ENCODE data around the gene ZBTB8B. TPM values are rescaled to one million over a fixed set of nuclear protein-coding genes. Genes with fewer than 3 reads are reported as not detected.

The ZBTB8B gene
- total and polyA plus RNA-seq, 10 of the 15 experiments (the other 5 are each of a cell fraction or from before 2014, with no cell fraction given): under 0.01 to 0.04 (median 0.01) TPM; not detected in 4

DNA sequence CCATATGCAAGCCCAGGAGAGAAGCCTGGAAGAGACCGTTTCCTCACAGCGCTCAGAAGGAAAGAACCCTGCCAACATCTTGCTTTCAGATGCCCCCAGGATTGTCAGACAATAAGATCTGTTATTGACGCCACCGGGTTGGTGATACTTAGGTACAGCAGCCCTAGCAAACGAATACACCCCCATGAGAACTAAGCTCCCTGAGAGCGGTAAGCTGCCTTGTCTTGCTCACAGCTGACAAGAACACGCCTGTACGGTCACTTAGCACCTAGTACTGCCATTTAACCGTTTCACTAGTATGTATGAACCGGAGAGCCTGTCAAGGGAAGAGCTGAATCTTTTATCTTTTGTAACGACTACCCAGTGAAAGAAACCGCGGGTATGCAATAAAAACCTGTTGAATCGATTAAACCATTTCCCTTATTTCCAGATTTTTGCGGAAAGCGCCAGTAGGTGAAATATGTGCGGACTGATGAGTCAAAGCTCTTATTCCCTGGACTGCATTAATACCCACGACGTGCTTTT, 619 bp upstream of the ZBTB8B start:
- ChIA-PET POLR2A (no interaction called here), SMC1A (ENCODE audit: uncharacterized antibody, unreplicated experiment) (interaction anchor here (0.6 kb wide), 1 partner anchor 30 kb away, joined by 3 read pairs; no protein-coding TSS in a partner anchor), CTCF (no interaction called here), RAD21 (ENCODE audit: unreplicated experiment) (no interaction called here)
- H3K9me3 ChIP-seq (replicated peaks; ENCODE audit: control insufficient read depth, insufficient read depth, low read length): peaks cover under 1% of the 10 kb centered on the region; the same call in 2 of the 3 replicates
- TF ChIP-seq ZNF384 (IDR thresholded peaks at IDR 0.05; ENCODE audit: borderline replicate concordance, low read depth, low read length) (no peak), NRF1 (conservative IDR thresholded peaks at IDR 0.05; ENCODE audit: low read depth, low read length) (no peak), ZNF24 (IDR thresholded peaks at IDR 0.05) (no peak), SMC3 (IDR thresholded peaks at IDR 0.05; ENCODE audit: borderline replicate concordance, low read length) (no peak)
- H4K20me1 ChIP-seq (ENCODE audit: control insufficient read depth, insufficient read depth): no peaks in the 10 kb centered on the region
- no peak overlapping the region for H2AFZ ChIP-seq (ENCODE audit: control insufficient read depth, low read depth, low read length)
- no peak for ATAC-seq
- intact Hi-C loops (cut with micrococcal nuclease; ENCODE audit: unreplicated experiment) (no loop called here), in situ Hi-C loops (cut with MboI) (no loop called here)
- H3K4me1 ChIP-seq (ENCODE audit: control insufficient read depth, insufficient read depth, low read length): peaks cover 7% of the 10 kb centered on the region
- no peaks in the 10 kb centered on the region for H3K36me3 ChIP-seq (ENCODE audit: control insufficient read depth in 2 of 2, insufficient read depth in 2 of 2, low read length in 1 of 2)
- no peak overlapping the region for H3K27ac ChIP-seq (ENCODE audit: control insufficient read depth, insufficient read depth)
- H3K27me3 ChIP-seq (replicated peaks in 1 of 2; ENCODE audit: control insufficient read depth in 2 of 2, insufficient read depth in 2 of 2, low read length in 1 of 2): peaks cover 4 to 8% of the 10 kb centered on the region in 2 experiments; a peak in 3 of 4 replicates
- 0 out of 2 replicates have a peak overlapping the region, but pooled peaks have one; percentile 22 for H3K4me3 ChIP-seq
- no TSS peak for BruUV-seq (replicated peaks)
- FAIRE-seq: no peak
- peak overlapping the region; percentile 69 for H3K4me2 ChIP-seq (ENCODE audit: control insufficient read depth, insufficient read depth)
- no peak overlapping the region for H3K9ac ChIP-seq (ENCODE audit: control insufficient read depth, insufficient read depth, low read length)
- no peak for DNase-seq (ENCODE audit: low read depth, low spot score)
- no peaks in the 10 kb centered on the region for H3K79me2 ChIP-seq (ENCODE audit: control insufficient read depth, insufficient read depth, low read length)
- WGBS (ENCODE audit: insufficient coverage, insufficient replicate concordance, low lambda C conversion rate, missing lambda C conversion rate): 24% methylated on average over 19 of the region's 19 CpGs

GRCh38 chr1:32465578-32465933, 684 bp downstream of the ZBTB8B start:
- no peak overlapping the region for H3K4me3 ChIP-seq
- no peak overlapping the region for H3K27ac ChIP-seq (ENCODE audit: control insufficient read depth, insufficient read depth)
- H3K4me1 ChIP-seq (ENCODE audit: control insufficient read depth, insufficient read depth, low read length): peaks cover 7% of the 10 kb centered on the region
- H3K79me2 ChIP-seq (ENCODE audit: control insufficient read depth, insufficient read depth, low read length): no peaks in the 10 kb centered on the region
- FAIRE-seq: peak; percentile 80
- RAD21 ChIA-PET (ENCODE audit: unreplicated experiment): no interaction called here
- 0 out of 2 replicates have a peak overlapping the region, but pooled peaks have one; percentile 69 for H3K4me2 ChIP-seq (ENCODE audit: control insufficient read depth, insufficient read depth)
- 29% methylated on average over 11 of the region's 11 CpGs for WGBS (ENCODE audit: insufficient coverage, insufficient replicate concordance, low lambda C conversion rate, missing lambda C conversion rate)
- no peak for DNase-seq (ENCODE audit: low read depth, low spot score)
- in situ Hi-C loops (cut with MboI): no loop called here
- H3K9me3 ChIP-seq (replicated peaks; ENCODE audit: control insufficient read depth, insufficient read depth, low read length): no peaks in the 10 kb centered on the region
- no peak overlapping the region for H3K9ac ChIP-seq (ENCODE audit: control insufficient read depth, insufficient read depth, low read length)
- no peaks in the 10 kb centered on the region for H3K36me3 ChIP-seq (ENCODE audit: control insufficient read depth in 2 of 2, insufficient read depth in 2 of 2, low read length in 1 of 2)
- peaks cover 4 to 8% of the 10 kb centered on the region in 2 experiments; a peak in 3 of 4 replicates for H3K27me3 ChIP-seq (replicated peaks in 1 of 2; ENCODE audit: control insufficient read depth in 2 of 2, insufficient read depth in 2 of 2, low read length in 1 of 2)
- SMC1A ChIA-PET (ENCODE audit: uncharacterized antibody, unreplicated experiment): no interaction called here
- ATAC-seq: peak; percentile 44; the same call in 2 of the 3 replicates
- H2AFZ ChIP-seq (ENCODE audit: control insufficient read depth, low read depth, low read length): no peak overlapping the region
- intact Hi-C loops (cut with micrococcal nuclease; ENCODE audit: unreplicated experiment): no loop called here
- CTCF ChIA-PET: no interaction called here
- POLR2A ChIA-PET: no interaction called here
- H4K20me1 ChIP-seq (ENCODE audit: control insufficient read depth, insufficient read depth): no peaks in the 10 kb centered on the region
- BruUV-seq (replicated peaks): no TSS peak
- TF ChIP-seq CTCF (IDR thresholded peaks at IDR 0.05 in 2 of 3, conservative IDR thresholded peaks at IDR 0.05 in 1 of 3; ENCODE audit: control insufficient read depth in 2 of 3, extremely low read depth in 1 of 3, insufficient read depth in 1 of 3, low read depth in 3 of 3, low read length in 3 of 3): no peak
- TF ChIP-seq SIX5 (IDR thresholded peaks at IDR 0.05; ENCODE audit: low read depth, low read length, severe bottlenecking): no peak
- TF ChIP-seq SPI1 (IDR thresholded peaks at IDR 0.05; ENCODE audit: borderline replicate concordance, insufficient read depth, low read depth, low read length): peak; percentile 73; the same call in 1 of the 2 replicates
- no peak for TF ChIP-seq GABPA (IDR thresholded peaks at IDR 0.05; ENCODE audit: low read depth)
- no peak for TF ChIP-seq NR2F1 (conservative IDR thresholded peaks at IDR 0.05)
- TF ChIP-seq, protein P1, sequence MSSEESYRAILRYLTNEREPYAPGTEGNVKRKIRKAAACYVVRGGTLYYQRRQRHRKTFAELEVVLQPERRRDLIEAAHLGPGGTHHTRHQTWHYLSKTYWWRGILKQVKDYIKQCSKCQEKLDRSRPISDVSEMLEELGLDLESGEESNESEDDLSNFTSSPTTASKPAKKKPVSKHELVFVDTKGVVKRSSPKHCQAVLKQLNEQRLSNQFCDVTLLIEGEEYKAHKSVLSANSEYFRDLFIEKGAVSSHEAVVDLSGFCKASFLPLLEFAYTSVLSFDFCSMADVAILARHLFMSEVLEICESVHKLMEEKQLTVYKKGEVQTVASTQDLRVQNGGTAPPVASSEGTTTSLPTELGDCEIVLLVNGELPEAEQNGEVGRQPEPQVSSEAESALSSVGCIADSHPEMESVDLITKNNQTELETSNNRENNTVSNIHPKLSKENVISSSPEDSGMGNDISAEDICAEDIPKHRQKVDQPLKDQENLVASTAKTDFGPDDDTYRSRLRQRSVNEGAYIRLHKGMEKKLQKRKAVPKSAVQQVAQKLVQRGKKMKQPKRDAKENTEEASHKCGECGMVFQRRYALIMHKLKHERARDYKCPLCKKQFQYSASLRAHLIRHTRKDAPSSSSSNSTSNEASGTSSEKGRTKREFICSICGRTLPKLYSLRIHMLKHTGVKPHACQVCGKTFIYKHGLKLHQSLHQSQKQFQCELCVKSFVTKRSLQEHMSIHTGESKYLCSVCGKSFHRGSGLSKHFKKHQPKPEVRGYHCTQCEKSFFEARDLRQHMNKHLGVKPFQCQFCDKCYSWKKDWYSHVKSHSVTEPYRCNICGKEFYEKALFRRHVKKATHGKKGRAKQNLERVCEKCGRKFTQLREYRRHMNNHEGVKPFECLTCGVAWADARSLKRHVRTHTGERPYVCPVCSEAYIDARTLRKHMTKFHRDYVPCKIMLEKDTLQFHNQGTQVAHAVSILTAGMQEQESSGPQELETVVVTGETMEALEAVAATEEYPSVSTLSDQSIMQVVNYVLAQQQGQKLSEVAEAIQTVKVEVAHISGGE (CRISPR knock-in tag; IDR thresholded peaks at IDR 0.05): no peak
- no peak for TF ChIP-seq ETV6 (conservative IDR thresholded peaks at IDR 0.05 in 1 of 2, IDR thresholded peaks at IDR 0.05 in 1 of 2; ENCODE audit: borderline replicate concordance in 1 of 2, low read depth in 1 of 2)
- TF ChIP-seq PML (IDR thresholded peaks at IDR 0.05; ENCODE audit: low read length): no peak
